Stimulated activated CD4-positive, alpha-beta T cell treated with anti-CD3 and anti-CD28 coated beads, Interleukin-1b, Interleukin-23, amount 100 ng/mL, for 4 hours (primary cell): Measurements from ENCODE around the gene EPB41L4A.

Experiments
- DNase-seq, 2 donors: peaks; one replicate each; pipeline ENCODE4 v3.0.0-alpha.2; 2020; ENCODE audit warnings: low read depth in 2 of 2

Gene EPB41L4A

DNA sequence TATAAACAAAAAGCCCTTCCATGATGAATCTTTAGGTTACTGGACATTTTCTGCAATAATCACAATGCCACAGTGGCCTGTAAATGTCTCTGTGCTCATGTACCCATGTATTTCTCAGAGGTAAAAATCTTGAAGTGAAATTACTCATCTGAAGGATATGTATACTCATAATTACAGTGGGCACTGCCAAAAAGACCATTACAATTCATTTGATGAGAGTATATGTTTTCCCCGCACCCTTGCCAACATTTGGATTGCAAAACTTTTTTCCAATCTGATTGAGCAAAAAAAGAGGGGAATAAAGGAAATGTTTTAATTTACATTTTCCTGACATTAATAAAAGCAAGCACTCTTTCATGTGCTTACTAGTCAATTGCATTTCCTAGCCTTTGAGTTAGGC, 110.5 kb downstream of the EPB41L4A start:
- DNase-seq, result no peak

DNA sequence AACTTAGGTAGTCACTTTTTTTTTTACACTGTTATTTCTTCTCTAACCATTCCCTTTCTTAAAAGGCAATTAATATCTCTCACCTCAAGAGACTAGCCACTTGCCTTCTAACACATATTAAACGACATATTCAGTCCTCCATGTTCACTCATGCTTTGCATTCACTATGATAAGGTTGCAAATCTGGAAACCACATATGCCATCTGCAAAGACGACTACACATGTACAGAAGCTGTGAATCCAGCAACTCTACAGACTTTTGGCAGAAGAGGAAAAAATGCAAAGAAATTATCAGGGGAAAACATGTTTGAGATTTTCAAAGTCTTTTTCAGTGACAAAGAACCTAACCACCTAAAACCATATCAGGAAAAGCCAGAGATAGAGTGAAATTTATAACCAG, 112.1 kb downstream of the EPB41L4A start:
- no peak for DNase-seq

DNA sequence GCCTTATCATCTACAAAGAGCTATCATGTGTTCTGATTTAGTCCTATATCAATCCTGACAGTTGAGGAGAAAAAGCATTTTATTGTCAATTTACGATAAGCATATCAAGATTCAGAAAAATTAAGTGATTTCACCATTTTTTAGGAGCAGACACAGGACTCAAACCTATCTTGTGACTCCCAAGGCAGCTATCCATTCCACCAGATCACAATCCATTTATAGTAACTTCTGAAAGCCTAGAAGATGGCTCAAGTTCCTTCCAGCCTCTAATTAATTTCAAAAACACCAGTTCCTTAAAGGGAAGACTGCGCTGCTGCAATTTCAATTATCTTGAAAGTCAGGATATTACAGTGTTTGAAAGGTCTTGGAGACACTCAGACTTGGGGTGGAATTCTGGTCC, 114.3 kb downstream of the EPB41L4A start:
- no peak for DNase-seq

DNA sequence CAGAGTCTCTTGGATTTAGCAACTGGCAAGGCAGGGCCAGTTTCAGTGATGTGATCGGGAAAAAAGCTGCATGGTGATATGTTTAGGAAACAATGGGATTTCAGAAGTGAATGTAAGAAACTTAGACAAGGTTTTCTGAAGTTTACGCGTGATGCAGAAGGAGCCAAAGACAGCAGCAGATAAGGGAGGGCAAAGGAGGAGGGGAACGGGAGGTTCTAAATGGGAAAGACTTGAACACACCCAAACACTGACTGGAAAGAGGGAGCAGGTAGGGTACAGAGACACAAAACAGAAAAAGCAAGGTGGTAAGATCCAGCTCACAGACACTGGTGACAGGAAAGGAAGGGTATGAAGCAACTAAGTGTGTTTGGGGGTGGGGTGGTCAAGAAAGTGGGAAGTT, 115.4 kb downstream of the EPB41L4A start:
- no peak for DNase-seq

DNA sequence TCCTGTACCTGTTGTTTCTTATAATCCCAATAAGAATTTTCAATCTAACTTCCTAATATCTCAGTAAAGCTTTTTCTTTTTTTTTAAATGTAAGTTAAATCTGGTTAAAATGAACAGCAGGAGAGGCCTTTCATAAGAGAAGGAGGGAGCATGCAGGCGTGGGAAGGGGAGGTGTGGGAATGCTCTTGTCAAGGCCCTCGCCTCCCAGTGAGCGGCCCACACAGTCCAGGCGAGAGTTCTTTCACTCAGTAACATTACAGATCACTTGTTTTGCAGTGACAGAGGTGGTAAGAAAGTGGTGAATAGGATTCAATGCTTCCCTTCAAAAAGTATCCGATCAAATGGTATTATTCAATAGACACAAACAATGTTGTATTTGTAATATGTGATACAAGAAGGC, 125.0 kb downstream of the EPB41L4A start:
- DNase-seq, result no peak

DNA sequence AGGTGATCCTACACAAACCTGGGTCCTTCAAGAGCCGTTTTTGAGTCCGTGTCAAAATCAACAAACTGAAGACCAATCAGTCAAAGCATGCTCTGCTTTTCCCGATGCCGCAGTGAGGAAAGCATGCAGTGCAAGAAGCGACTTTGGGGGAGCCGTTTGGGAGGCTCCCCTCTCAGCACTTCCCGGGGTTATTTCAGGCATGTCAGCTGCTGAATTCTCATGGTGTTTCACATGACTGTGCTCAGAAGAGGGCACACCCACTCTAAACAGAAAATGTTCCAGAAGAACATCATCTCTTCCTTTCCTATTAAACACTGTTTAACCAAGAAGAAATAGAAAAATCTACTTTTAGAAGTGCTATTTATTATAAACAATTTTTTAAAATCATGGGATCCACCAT, 125.5 kb downstream of the EPB41L4A start:
- DNase-seq, result no peak

DNA sequence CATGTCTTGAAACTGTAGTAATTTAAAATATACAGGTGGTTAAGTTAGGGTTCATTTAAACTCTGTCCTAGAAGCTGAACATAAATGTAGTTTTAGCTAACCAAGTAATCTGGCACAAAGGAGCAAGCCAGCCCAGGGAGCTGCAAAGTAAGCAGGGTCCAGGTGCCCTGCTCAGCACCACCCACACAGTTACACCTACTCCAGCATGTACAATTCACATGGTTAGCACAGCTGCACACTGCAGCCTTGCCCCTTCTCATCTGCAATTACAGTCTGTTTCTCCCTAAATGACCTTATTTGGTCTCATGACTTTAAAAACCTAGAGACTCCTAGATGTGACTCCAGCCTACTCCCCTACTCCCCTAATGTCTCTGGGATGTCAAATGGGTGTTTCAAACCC, 128.4 kb downstream of the EPB41L4A start:
- no peak for DNase-seq

DNA sequence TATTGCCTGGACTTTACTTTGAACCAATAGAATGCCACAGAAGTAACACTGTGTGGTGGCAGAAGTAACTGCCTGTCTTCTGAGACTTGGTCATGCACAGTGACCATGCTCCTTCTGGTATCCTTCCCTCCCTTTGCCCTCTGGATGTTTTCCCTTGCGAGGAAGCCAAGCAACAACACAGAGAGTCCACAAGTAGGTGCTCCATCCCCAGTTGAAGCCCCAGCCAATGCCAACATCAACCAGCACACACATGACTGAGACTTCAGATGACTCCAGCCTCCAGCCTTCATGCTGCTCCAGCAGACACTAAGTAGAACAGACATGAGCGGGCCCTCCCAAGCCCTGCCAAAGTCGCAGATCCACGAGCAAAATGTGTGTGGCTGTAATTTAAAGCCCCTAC, 129.6 kb downstream of the EPB41L4A start:
- DNase-seq, result no peak

DNA sequence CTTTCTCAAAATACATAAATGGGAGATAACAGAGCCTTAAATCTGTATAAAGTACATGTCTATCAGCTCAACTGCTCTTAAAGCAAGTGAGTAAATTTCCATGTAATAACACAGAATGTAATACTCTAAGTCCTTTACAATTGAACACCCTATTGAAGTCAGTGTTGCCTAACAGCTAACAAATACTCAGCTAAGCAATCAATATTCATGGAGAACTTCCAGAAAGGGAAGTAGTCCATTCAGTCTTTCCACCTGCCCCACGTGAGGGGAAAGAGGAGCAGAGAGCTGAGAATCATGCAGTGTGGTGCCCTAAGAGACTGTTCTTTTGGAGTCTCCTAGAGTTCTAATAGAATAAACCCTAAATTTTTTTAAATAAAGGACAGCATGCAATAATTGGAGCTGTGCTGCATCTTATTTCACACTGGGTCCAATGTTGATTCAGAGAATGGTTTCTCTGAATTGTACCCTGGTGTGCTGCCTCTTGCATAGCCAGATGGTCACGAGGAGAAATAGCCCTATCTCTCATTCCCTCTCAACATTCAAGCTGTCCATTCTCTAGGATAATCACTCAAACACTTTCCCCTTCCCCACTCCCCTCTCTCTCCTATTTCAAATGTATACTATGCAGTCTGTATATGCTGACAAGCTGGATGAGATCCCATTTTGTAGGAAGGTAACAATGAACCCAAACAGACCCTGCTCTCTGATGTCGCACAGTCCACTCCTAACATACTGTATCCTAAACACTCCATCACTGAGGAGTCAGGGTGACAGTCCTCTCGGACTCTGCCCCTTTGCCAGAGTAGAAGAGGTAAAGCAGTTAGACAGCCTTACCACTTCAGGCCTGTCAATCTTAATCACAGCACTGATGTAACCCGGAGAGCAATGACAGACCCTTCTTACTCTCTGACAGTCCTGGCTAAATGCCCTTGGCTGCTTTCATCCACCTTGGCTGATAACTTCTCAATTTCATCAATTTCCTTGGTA, 134.8 kb downstream of the EPB41L4A start:
- no peak for DNase-seq

DNA sequence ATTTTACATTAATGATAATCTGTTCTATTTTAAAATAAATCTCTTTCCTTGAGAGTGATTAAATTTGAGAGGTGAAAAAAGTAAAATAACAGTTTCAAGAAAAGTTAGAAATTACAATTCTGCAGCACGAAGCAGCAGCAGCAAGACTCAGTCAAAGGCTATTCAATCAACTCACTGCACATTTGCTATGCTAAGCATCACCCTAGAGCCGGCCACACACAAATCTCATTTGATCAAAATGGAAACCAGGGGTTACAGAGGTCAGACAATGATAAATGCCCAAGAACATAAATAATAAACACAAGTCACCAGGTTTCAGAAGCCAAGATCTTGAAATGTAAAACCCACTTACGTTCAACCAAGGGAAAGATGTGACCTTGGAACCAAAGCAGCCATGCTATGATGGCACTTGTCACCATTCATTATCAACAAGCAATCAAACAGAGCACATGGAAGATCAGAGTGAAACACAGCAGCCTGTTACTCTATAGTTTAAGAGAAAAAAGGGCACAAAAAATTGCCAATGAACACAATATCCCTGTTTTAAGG, 136.0 kb downstream of the EPB41L4A start:
- no peak for DNase-seq

DNA sequence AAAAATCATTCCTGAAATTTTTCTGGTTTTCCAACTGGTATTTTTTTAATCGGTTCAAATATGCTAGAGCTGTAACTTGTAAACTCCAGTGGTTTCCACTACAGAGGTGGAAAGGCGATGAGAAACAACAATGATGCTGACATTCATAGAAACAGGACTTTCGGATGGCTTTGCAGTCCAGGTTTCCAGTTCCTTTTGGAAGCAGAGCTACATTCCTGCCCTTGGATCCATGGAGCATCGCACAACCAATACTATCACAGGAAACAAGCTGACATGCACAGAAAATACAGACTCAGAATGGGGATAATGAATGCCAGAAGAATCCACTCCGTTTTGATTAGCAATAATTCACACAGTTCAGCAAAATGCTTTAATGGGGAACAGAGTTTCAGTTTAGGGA, 140.0 kb downstream of the EPB41L4A start:
- DNase-seq, result no peak

DNA sequence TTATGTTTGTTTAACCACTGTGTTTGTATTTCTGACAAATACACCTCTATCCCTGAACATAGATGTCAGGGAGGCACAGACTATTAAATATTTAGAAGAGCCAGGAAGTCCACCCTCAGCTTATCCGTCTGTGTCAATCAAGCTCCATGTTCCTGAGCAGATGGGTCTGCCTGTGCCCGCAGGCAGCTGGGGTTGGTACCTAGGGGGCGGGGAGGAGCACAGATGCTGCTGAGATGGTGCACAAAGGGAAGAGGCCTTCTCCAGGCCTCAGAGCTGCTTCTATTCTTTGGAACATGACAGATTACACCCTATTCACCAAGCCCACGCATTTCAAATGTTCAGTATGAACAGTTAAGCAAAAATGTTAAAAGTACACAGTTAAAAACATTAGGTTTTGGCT, 142.1 kb downstream of the EPB41L4A start:
- no peak for DNase-seq

DNA sequence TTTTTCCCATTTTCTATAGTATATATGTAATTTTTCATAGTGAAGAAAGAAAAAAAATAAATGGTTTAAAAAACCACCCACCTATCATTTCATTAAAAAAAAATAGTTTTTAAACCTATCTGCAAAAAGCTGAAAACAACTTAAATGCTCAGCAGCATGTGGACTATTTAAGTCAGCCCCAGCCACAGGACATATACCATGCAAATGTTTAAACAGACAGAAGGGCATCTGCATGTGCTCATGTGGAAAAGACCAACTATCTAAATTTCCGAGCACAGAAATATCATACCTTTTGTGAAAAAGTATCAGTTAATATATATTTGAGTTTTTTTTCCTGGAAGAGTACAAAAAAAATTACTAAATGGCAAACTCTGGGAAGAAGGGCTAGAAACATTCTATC, 143.4 kb downstream of the EPB41L4A start:
- DNase-seq, result no peak

DNA sequence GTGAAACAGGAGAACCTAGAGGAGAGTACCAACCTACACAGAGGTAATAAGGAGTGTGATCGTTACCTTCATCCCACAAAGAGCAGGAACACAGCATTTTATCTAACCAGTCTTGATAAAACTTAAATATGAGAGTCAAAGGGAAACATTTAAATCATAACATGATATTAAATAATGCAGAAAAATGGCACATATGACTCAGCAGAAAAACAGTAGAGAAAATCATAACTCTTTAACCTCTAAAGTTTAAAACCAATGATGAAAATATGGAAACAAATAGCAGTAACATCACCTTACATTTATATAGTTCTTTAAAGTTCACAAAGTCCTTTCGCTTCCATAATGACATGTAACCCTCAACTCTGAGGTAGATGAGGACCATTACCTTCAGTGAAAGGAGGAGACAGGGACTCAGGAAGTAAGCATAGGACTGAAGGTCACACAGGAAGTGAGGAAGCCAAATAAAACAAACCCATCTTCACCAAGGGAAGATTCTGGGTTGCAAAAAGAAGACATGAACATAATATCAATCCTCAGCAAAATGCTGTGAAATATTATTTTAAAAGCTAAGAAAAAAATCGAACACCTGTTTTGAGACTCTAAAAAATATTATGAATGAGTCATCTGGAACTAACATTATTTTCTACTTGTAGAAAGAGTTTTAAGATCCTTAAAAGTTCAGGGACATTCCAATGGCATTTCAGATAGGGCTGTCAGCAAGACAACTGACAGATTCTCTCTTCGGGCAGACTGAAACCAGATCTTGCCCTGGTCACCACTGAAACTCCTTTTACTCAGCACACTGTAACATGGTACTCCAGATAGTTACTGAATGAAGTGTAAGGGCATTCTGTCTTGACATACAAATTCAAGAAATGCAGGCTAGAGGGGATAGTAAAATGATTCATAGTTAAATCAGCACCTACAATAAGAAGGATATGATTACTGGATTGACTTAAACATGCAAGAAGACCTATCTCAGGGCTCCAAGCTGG, 148.5 kb downstream of the EPB41L4A start:
- no peak for DNase-seq

DNA sequence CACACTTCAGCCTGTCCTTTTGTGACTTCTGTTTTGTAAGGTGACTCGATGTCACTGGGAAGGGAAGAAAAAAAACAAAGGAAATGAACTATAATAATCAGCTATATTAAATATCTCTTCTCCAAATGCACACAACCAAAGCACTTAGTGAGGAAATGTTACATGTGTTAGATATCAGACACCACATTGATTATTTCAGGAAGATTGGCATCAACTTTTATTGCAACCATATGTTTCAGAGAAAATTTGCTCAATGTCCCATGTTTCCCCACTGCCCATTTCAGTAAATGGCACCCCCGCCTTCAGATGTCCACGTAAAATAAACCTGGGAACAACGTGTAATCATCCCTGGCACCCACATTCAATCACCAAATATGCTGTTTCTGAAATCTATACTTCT, 151.8 kb downstream of the EPB41L4A start:
- no peak for DNase-seq

DNA sequence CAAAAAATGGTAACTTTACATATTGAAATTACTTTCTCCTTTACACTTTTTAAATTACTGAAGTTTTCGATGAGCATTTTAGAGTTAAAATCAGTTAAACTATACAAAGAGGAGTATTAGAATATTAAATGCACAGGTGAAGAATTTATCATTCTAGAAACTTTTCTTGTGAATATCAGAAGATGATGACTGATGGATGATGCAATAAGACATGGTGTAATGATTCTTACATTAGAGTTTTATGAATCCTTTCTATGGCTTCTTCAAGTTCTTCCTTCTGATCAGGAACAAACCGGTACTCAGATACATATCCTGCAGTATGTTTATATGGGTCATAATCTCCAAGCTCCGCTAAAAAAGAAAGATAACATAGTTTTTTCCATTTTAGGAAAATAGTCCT, 154.4 kb downstream of the EPB41L4A start:
- DNase-seq, result no peak

DNA sequence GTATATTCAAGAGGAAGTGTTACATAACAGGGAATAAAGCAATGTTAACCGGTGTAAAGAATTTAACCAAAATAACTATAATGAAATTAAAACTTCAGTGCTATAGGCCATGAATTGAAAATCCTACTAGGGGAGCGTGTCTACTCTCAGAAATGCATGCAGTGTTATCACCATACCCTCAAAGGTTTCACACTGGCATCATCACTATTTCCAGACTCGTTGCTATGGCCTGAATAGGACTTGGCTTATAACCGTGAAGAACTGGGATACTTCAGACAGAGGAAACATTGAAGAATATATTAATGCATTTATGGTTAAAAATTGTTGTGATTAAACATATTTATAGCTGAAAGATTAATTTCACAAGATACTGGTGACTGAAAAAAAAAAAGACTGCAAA, 154.9 kb downstream of the EPB41L4A start:
- no peak for DNase-seq

DNA sequence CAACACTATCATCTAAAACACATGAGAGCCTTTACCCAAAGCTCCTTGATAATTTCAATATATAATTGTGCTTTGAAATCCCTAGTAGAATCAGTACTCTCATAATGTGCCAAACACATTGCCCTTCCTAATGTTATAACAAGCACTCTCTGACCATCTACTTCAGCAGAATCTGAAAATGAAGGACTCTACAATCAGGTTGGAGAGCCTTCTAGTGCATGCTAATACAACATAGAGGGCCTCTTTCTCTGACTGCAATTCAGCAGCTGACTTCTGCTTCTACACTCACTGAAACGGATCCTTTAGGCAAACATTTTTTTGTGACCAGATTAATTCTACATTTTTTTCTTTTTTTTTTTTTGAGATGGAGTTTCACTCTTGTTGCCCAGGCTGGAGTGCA, 155.6 kb downstream of the EPB41L4A start:
- DNase-seq, result no peak

DNA sequence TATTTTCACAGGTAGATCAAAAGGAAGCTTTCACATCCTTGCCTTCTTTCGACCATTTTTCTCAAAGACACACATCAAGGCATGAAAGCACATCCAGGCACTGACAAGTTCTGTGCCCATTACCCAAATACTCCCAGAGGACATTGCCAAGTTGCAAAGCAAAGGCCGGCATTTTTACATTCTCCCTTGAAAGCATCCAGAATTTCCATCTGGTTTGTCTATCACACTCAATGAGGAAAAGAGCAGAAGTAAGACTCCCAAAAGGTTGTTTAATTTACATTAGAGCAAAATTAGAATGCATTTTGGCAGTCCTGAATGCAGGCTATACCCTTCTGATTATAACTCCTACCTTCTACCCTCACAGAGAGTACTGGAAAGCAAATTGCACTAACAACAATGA, 160.5 kb downstream of the EPB41L4A start:
- DNase-seq, result no peak

DNA sequence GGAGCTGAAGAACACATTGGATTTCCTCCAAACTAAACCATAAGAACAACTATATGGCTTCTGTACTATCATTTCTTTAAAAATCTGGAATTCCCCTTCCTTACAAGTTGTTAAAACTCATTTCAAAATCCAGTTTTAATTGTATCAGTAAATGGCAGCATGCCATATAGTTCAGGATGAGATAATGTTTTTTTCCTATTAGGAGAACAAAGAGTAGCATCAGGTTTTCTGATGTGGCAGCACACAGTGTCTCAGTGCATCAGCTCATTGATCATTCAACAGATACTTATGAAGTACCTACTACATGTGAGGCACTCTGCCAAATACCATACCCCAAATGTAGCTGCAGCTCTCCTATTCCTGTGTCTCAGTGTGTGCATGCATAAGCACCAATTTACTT, 161.1 kb downstream of the EPB41L4A start:
- no peak for DNase-seq

DNA sequence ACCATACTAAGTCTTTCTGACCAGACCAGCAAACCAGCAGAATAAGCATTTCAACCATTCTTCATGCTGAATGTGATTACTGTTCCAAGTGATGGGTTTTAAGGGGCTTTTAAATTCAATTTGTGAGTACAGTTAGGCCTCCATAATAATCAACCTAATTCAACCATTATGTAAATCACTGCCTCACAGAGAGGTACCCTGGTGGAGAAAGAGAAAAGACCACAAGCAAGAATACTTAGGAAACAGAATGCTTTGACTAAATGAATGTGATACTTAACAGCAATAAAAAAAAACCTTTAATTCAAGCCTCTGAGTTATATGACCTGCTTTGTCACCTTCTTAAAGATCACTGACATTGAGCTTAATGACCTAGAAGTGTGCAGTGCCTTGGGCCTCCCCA, 162.1 kb downstream of the EPB41L4A start:
- no peak for DNase-seq

DNA sequence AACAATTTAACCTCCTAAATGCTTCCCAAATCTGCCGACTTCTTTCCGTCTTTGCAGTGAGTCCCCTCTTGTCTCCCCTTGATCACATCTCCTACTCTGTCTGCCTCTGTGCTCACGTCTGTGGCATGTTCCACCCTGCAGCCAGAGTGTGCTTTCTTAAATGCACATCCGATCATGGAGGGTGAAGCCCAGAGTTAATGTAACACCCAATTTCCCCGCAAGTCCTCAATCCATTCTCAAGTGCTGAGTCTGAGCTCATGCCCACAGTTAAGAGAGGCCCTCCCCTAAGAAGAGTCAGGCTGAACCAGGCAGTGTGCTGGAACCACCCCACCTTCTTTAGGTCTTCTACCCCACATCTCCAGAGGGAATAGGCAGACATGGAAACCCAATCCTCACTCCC, 164.8 kb downstream of the EPB41L4A start:
- DNase-seq, result no peak
